ENCODE data around the gene SELP.

SELP gene

DNA sequence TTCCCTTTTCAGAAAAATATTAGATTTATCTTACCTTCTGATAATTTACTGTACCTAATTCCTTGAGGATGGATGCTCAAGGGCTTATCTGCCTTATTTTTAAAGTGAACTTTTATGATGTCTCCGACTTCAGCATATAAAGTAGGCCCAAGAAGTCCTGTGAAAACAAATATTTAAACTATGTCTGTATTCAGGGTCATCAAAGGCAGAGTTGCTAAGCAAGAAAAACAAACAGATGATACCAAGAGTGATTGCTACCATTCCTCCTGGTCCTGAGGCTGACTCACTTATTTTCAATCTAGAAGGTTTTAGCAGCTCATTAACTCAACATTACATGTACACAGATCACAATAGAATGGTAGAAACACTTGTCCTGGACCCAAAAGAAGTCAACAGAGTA lies 57.7 kb downstream of the SELP start:
- DNase-seq = no peak

- no peak for DNase-seq
Measured at GRCh38 chr1:169571450-169571849, 58.5 kb downstream of the SELP start.

DNA sequence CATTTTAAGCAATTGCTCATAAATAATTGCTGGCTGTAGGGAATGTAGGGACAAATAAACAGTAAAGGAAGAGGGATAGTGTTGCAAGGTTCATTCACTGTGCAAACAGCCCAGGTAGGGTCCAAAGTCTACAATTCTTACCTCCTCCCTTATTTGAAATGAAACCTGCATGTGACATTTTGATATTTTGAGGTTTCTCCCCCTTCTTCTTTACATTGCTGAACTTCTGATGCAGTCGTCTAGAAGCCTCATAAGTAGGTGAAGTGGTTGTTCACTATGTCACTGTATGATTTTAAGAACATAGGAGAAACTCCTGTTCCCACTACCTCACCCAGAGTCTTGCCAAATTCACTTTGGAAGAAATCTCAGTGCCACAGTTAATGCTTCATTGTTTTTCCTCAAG lies 59.8 kb downstream of the SELP start:
- DNase-seq = no peak

DNA sequence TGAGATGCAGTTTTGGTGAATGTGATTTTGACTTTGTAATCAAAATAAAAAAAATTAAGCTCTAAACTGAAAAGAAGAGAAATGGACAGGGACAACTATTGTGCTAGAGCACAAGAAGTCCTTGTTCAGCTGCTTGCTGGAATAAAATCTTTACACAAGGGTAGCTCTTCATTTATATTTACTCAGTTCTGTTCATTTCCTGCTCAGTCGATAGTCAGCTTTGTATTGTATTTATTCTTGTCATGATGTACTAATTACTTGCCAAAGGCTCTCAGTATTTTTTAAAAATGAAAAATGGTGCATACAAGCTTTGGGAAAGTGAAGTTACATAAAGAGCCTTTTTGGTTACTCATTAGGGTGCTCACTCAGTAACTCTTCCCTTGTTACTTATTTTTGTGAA lies 61.4 kb downstream of the SELP start:
- no peak for DNase-seq

GRCh38 chr1:169565335-169566271 lies 64.3 kb downstream of the SELP start:
- no peak for DNase-seq

DNA sequence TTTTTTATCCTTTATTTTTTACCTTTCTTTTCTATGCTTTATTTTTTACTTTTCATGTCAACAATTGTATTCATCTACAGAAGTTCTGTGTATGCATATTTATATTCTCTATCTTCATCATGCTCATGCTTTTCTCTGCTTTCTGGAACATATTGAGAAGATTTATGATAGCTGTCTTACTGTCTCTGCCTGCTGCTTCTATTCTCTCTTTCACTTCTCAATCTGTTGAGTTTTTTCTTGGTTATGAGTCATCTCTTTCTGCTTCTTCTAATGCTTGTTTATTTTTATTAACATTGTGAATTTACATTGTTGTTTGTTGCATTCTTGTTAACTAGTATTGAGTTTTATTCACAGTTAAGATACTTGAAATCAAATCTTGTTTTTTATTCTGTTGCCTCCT lies 66.3 kb downstream of the SELP start:
- no peak for DNase-seq

DNA sequence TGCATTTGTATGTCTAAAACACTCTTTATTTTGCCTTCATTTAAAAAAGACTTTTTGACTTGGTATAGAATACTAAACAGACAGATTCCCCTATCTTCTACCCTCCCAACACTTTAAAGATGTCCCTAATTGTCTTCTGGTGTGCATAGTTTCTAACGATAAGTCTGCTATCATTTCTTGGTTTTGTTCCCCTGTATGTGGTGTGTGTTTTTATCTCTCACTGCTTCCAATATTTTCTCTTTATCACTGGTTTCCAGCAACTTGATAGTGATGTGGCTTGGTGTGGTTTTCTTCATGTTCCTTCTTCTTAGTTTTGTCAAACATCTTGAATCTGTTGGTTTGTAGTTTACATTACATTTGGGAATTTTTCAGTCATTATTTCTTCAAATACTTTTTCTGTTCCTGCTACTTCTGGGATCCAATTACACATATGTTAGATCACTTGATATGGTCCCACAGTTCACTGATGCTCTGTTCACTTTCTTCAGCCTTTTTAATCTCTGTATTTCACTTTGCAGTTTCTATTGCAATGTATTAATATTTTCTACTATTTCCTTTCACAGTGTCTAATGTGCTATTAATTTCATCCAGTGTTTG lies 66.8 kb downstream of the SELP start:
- no peak for DNase-seq

DNA sequence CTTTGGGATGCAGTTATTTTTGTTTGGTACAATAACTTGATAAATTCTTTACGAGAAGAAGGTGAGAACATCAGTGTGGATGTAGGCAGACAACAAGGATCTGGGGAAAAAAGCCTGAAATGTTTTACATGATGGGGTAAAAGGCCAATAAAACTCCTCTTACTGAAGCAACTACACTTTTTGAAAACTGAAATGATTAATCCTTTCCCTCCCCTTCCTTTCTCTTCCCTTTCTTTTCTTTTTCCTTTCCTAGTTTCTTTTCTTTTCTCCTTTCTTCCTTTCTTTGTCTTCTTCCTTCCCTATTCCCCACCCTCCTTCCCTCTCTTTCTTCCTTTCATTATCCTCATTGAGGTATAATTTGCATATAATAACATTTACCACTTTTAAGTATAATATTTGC lies 68.2 kb downstream of the SELP start:
- no peak for DNase-seq

- DNase-seq = no peak
Measured at GRCh38 chr1:169557131-169557530, 72.8 kb downstream of the SELP start.

- DNase-seq = no peak
Measured at GRCh38 chr1:169550294-169550693, 79.6 kb downstream of the SELP start.

DNA sequence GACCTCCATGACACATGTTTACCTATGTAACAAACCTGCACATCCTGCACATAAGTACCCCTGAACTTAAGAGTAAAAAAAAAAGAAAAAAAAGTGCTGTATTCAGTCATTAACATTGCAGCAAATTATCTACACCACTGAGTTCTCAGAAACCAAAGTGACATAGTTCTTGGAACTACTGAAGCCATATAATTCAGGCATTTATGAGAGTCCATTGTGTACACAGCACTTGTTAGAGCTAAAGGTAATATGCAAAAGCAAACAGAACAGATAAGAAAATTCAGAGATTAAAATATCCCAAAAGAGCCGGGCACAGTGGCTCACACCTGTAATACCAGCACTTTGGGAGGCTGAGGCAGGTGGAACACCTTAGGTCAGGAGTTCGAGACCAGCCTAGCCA lies 81.6 kb downstream of the SELP start:
- DNase-seq = no peak

DNA sequence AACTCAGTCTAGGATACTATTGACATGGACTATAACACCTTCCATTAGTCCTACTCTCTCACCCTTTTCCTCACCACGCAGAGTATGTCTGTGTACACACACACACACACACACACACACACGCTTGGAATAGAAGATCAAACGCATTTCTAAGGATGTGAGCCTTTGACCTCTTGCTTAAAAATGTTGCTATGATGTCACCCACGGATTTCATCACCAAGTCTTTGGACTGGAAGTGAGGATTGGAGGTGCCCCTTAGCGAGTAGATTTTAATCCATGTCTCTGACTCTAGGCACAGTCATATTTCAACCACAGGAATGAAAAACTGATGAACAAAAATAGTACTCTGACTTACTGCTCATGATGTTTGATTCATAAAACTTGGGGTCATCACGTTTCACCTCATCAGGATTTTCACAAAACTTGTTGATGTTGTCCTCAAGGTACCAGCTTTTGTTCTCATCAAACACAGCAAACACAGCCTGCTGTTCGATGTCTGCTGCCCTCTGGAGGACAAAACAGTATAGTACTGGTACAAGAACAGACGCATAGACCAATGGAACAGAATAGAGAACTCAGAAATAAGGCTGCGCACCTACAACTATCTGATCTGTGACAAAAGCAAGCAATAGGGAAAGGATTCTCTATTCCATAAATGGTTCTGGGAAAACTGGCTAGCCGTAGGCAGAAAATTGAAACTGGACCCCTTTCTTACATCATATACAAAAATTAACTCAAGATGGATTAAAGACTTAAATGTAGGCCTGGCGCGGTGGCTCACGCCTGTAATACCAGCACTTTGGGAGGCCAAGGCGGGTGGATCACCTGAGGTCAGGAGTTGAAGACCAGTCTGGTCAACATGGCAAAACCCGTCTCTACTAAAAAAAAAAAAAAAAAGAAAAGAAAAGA lies 83.6 kb downstream of the SELP start:
- DNase-seq = peak; percentile 70

DNA sequence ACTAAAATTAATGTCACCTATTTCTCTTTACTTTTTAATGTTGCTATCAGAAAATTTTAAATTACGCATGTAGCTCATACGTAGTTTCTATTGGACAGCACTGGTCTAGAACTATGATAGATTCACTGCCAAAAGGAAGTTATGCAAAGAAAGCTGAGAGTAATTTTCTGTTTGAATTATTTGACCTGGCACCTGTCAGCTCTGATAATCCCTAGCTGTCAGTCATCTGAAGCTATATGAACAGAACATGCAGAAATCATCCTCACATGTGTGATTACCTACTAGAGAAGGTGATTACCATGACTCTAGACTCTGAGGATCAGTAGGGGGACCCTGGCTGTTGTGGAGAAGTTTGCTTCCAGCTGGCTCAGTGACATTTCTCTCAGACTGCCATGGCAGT lies 84.5 kb downstream of the SELP start:
- no peak for DNase-seq

GRCh38 chr1:169538998-169539871 lies 90.7 kb downstream of the SELP start:
- no peak for DNase-seq

All from islet precursor cell (in vitro differentiated cells).